GM19463 (cell line): ENCODE results near the gene ZC3H13.

Experiments
- ATAC-seq: cut with Tn5 transposase; IDR thresholded peaks from one replicate; pipeline ENCODE4 v1.9.1; 2021; ENCODE audit warnings: mild to moderate bottlenecking, moderate library complexity; ENCODE audit not compliant: unreplicated experiment

ZC3H13 gene

GRCh38 chr13:46062185-46062584 lies 9.6 kb upstream of the ZC3H13 start:
- no peak for ATAC-seq

DNA sequence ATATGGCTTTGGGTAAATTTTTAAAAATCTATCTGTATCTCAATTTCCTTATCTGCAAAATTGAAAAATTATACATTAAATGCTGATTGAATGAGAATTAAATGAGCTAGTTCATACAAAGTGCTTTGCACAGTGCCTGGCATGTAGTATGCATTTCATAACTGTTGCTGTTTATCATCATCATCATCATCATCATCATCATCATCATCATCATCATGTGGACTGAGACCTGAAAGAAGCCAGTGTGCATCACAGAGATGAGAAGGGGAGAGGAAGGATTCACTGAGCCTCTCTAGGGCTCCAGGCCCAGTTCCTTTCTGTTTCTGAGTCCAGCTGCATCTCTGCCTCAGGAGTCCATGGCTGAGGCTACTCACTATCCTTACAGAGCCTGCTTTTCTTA lies 6.9 kb upstream of the ZC3H13 start:
- no peak for ATAC-seq

GRCh38 chr13:46058268-46058667 lies 5.7 kb upstream of the ZC3H13 start:
- no peak for ATAC-seq

DNA sequence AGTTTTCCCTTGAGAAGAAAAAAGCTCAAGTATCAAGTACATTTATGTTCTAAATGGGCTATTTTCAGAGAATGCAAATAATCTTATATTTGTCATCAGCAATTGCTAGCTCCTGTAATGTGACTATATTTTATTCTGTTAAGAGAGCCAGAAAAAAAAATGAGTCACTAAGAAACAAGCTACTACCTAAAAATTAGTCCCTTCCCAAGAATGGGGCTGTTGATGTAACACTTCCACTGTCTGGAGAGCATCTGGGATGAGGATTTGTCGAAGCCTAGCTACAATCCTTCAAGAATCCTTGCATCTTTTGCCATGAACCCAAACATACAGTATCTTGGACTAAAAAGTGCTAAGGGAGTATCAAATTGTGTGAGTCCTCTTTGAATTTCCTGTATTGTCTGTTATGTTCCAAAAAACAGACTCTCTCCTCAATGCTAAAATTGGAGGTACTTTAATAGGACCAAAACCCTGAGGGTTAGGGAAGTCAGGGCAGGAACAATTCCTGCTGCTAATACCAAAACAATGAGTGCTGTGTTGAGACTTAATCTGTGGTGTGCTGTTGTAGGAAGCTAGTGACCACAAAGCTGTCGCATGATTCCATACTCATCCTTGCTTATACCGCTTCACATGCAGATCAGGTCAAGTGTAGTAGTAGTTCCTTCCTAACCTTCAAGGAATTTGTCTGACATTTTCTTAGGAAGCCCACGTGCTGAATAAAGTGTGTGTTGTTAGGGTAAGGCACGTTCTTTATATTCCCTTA lies 4.9 kb upstream of the ZC3H13 start:
- ATAC-seq = no peak

DNA sequence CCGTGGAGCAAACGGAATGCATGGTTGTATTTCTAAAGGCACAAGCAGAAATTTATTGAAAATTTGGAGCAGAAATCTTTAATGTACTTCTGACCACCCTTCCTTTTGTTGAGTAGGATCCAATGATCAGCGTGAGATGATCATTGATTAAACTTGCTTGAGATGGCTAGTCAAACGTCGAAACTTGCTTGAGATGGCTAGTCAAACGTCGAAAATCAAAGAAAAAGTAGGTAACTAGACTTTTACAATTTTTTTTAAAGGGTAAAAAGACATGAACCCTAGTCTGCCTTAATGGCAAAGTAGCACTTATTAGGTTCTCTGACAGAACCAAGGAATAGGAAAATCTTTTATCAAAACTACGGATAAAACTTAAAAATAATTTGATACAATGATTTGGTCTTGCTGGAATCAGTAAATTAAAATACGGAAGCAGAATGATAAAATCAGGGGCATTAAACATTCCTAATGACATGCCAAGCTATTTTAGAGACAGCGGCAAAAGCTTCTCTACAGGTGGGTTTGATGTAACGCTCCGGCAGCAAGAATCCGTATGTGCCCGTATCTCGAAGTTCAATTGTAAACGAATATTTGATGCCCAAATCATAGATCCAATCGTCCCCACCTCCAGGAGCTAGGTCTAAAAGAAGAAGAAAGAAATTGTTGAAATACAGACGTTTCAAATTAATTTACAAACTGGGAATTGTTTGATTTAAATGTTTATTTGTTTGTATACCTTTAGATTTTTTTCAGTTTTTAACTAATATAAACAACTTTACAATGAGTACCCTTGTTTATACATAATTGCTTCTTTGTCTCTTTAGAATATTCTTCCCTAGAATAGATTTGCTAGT lies 841 bp upstream of the ZC3H13 start:
- no peak for ATAC-seq

- no peak for ATAC-seq
Observed at GRCh38 chr13:46051968-46052318, 603 bp downstream of the ZC3H13 start.

- ATAC-seq = no peak
Observed at GRCh38 chr13:46050771-46051170, 1.8 kb downstream of the ZC3H13 start.

DNA sequence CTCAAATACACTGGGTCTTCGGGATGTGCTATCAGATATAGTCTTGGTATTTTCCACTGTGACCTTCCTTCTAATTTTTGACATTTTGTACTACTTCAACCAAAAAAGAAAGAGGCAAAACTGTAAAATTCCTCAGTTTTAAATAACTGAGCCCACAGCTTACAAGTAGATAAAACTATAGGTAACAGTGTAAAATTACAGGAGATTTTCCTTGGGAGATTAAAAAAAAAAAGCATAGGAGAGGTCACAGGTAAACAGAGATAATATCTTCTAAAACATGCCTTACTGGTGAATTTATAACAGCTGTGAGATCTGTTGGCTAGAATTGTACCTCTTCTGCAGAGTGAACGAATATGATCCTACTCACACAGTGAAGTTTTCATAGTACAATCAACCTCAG lies 7.1 kb downstream of the ZC3H13 start:
- no peak for ATAC-seq

- no peak for ATAC-seq
Observed at GRCh38 chr13:46043647-46044046, 8.9 kb downstream of the ZC3H13 start.

- ATAC-seq = no peak
Observed at GRCh38 chr13:46041419-46041839, 11.1 kb downstream of the ZC3H13 start.

- no peak for ATAC-seq
Observed at GRCh38 chr13:46040763-46041162, 11.8 kb downstream of the ZC3H13 start.

DNA sequence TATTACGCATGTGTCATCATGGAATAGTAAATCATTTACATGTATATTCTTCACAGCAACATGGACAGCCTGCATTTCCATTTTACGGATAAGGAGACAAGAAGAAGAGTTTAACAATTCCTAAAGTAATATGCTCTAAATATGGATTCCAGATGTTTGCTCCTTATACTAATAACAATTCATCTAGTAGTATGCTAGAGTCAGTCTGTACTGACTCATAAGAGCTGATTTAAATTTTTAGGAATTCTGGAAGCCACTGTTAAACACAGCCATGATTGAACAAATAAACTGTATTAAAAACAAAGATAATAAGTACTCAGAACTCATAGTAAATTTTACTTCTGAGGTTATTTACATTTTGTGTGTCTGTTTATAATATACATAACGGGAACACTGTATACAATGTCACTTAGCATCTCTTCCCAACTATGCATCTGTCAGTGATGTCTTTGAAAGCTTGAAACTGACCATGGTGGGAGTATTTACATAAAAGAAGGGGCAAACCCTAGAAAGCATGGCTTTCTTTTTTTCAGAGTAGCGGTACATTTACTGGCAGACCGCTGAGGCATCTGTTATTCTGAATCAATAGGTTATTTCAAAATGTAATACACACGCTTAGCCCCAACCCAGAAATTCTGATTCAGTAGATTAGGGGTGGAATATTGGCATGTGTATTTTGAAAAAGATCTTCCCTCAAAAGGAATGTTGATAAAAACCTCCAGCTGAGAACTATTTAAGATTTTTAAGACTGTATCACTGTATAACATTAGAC lies 12.9 kb downstream of the ZC3H13 start:
- no peak for ATAC-seq

GRCh38 chr13:46038296-46038695 lies 14.2 kb downstream of the ZC3H13 start:
- no peak for ATAC-seq

- ATAC-seq = no peak
Observed at GRCh38 chr13:46035066-46035465, 17.5 kb downstream of the ZC3H13 start.

GRCh38 chr13:46032341-46032740 lies 20.2 kb downstream of the ZC3H13 start:
- no peak for ATAC-seq

- ATAC-seq = no peak
Observed at GRCh38 chr13:46031581-46032263, 20.8 kb downstream of the ZC3H13 start.

GRCh38 chr13:46025157-46025556 lies 27.4 kb downstream of the ZC3H13 start:
- ATAC-seq = no peak

GRCh38 chr13:46022481-46022880 lies 30.1 kb downstream of the ZC3H13 start:
- ATAC-seq = no peak

- ATAC-seq = no peak
Observed at GRCh38 chr13:46016216-46016615, 36.3 kb downstream of the ZC3H13 start.

DNA sequence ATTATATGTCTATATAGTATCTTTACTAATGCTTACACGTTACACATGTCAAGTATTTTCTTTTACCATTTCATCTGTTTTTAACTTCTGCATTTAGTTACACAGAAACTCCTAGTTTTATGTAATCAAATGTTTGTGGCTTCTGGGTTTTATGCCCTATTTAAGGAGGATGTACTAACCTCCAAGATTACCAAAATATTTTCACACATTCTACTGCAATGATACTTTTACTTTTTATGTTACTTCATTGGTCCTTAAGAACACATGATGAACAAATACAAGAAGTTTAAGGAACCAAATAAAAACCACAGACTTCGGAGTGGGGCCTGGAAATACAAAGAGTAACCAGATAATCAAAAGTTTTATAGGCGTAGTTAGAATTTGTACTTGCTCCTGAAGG lies 37.2 kb downstream of the ZC3H13 start:
- ATAC-seq = no peak

DNA sequence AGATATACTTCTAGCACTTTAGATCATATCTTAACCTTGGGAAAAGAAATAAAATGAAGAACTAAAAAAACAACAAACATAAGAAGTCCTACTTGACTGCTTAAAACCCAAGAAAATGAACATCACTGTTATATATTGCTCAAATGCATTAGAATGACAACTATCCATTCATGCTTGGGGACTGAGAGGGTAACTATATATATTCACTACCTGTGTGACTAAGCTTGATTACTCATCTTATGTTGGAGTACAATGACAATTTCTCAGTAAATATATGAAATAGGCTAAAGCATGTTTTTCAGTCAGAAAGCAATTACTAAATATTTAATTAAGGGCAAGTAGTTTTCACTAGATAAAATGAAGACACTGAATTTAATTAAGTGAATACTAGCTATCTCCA lies 40.1 kb downstream of the ZC3H13 start:
- no peak for ATAC-seq
